A549 (cell line): ENCODE measurements around the gene IRF1. TPM values are rescaled to one million over a fixed set of nuclear protein-coding genes. Genes with fewer than 3 reads are reported as not detected.

Experiments used
- ATAC-seq, 2 experiments: fragments of 200-7000 bp in 1 of 2; fragments of >200 bp in 1 of 2; cut with Nextera tagmentation in 1 of 2; cut with Tn5 transposase in 1 of 2; 3 replicates each; pipeline versions ENCODE4 v1.8.0 to v1.9.1; 2018 to 2020; ENCODE audit warnings: mild to moderate bottlenecking in 1 of 2, moderate library complexity in 1 of 2
- CTCF ChIA-PET: fragments of 300-600 bp; sonication (Branson Sonifier 250); formaldehyde crosslinking; extraction: SDS; loops from one replicate; lab custom pipeline; 2021; ENCODE audit warnings: antibody characterized with exemption, inconsistent platforms; lab: Yijun Ruan, JAX
- POLR2A ChIA-PET: fragments of 350-600 bp; formaldehyde crosslinking; extraction: SDS; loops from one replicate; lab custom pipeline; 2021; ENCODE audit warnings: antibody characterized with exemption, inconsistent platforms; lab: Yijun Ruan, JAX
- DNase-seq, 2 experiments: peaks; one replicate each; pipeline versions ENCODE4 v3.0.0 to v3.0.0-alpha.2; 2011 to 2016; ENCODE audit warnings: low read depth in 1 of 2, low spot score in 1 of 2
- FAIRE-seq: peaks from 2 replicates; lab custom pipeline; 2011; peaks lifted over from hg19 to GRCh38; lab: Jason Lieb, UNC
- H3K27ac ChIP-seq, 2 experiments: fragments of >200 bp; sonication (Bioruptor Twin); formaldehyde crosslinking; 3 replicates each; pipeline ENCODE4 v1.5.1; 2016 to 2017
- H3K4me1 ChIP-seq: fragments of >200 bp; sonication (Bioruptor Twin); formaldehyde crosslinking; 3 replicates; pipeline ENCODE4 v1.6.1; 2016
- H3K4me2 ChIP-seq: fragments of >200 bp; sonication (Bioruptor Twin); formaldehyde crosslinking; 3 replicates; pipeline ENCODE4 v1.6.1; 2016
- H3K4me3 ChIP-seq: fragments of >200 bp; sonication (Bioruptor Twin); formaldehyde crosslinking; 3 replicates; pipeline ENCODE4 v1.5.1; 2016
- H3K9me3 ChIP-seq: fragments of >200 bp; sonication (Bioruptor Twin); formaldehyde crosslinking; 3 replicates; pipeline ENCODE4 v1.6.1; 2016
- CBX2 ChIP-seq: fragments of 200-600 bp; sonication (generic); IDR thresholded peaks from 2 replicates; pipeline ENCODE4 v1.6.1; 2016; ENCODE audit warnings: low read depth, mild to moderate bottlenecking, borderline replicate concordance
- CEBPB ChIP-seq, 2 experiments: fragments of >200 bp in 1 of 2; sonication (Bioruptor Twin) in 1 of 2; formaldehyde crosslinking in 1 of 2; IDR thresholded peaks; 2 replicates each; pipeline ENCODE4 v1.6.1; 2012 to 2016
- CHD2 ChIP-seq: fragments of 150-350 bp; IDR thresholded peaks from 2 replicates; pipeline ENCODE4 v1.6.1; 2014; ENCODE audit warnings: low read length; ENCODE audit not compliant: partially characterized antibody
- EHMT2 ChIP-seq: fragments of 200-600 bp; sonication (generic); IDR thresholded peaks from 2 replicates; pipeline ENCODE4 v1.6.1; 2016; ENCODE audit warnings: antibody characterized with exemption, low read depth, mild to moderate bottlenecking, moderate library complexity
- EP300 ChIP-seq, 2 experiments: fragments of >200 bp; sonication (Bioruptor Twin); formaldehyde crosslinking; IDR thresholded peaks; 2 replicates in 1 of 2; 3 replicates in 1 of 2; pipeline ENCODE4 v1.6.1; 2016 to 2017
- ESRRA ChIP-seq: fragments of 150-350 bp; IDR thresholded peaks from 2 replicates; pipeline ENCODE4 v1.6.1; 2014; ENCODE audit warnings: mild to moderate bottlenecking, low read length, borderline replicate concordance
- FOSB ChIP-seq: fragments of 250-450 bp; sonication (Bioruptor Pico); IDR thresholded peaks from 2 replicates; pipeline ENCODE4 v1.5.0; 2020; ENCODE audit warnings: mild to moderate bottlenecking, moderate library complexity
- FOSL2 ChIP-seq, 2 experiments: fragments of 450-650 bp in 1 of 2; fragments of >200 bp in 1 of 2; sonication (Bioruptor Twin) in 1 of 2; formaldehyde crosslinking; IDR thresholded peaks; 2 replicates each; pipeline versions ENCODE4 v1.5.0 to v1.6.1; 2016 to 2020; ENCODE audit warnings: mild to moderate bottlenecking in 1 of 2, moderate library complexity in 1 of 2
- HOXA7 ChIP-seq: fragments of 250-450 bp; sonication (Bioruptor Pico); IDR thresholded peaks from 2 replicates; pipeline ENCODE4 v1.5.0; 2020; ENCODE audit warnings: mild to moderate bottlenecking, moderate library complexity
- JUN ChIP-seq, 2 experiments: fragments of >200 bp; sonication (Bioruptor Twin); formaldehyde crosslinking; IDR thresholded peaks; 2 replicates in 1 of 2; 3 replicates in 1 of 2; pipeline ENCODE4 v1.6.1; 2016 to 2017
- JUNB ChIP-seq: fragments of >200 bp; sonication (Bioruptor Twin); formaldehyde crosslinking; IDR thresholded peaks from 2 replicates; pipeline ENCODE4 v1.6.1; 2016
- KDM1A ChIP-seq: fragments of 200-600 bp; sonication (generic); IDR thresholded peaks from 2 replicates; pipeline ENCODE4 v1.6.1; 2016; ENCODE audit warnings: low read depth, mild to moderate bottlenecking
- MAFK ChIP-seq: fragments of 450-650 bp; IDR thresholded peaks from 2 replicates; pipeline ENCODE4 v1.6.1; 2014; ENCODE audit not compliant: partially characterized antibody
- NFE2L2 ChIP-seq: fragments of 150-350 bp; conservative IDR thresholded peaks from 2 replicates; pipeline ENCODE4 v1.6.1; 2014; ENCODE audit warnings: low read length
- NPAS2 ChIP-seq: fragments of 250-450 bp; sonication (Bioruptor Pico); IDR thresholded peaks from 2 replicates; pipeline ENCODE4 v1.8.0; 2022; ENCODE audit warnings: mild to moderate bottlenecking, moderate library complexity, borderline replicate concordance
- PHF8 ChIP-seq: fragments of 200-600 bp; sonication (generic); IDR thresholded peaks from 2 replicates; pipeline ENCODE4 v1.6.1; 2016; ENCODE audit warnings: low read depth, mild to moderate bottlenecking, antibody characterized with exemption, moderate library complexity, borderline replicate concordance
- POLR2A ChIP-seq: IDR thresholded peaks from 2 replicates; pipeline ENCODE4 v1.6.1; 2012; ENCODE audit warnings: mild to moderate bottlenecking, low read length
- POLR2AphosphoS2 ChIP-seq: conservative IDR thresholded peaks from 2 replicates; pipeline ENCODE4 v1.6.1; 2012; ENCODE audit warnings: low read length, improper control_type of control experiment, inconsistent platforms
- RCOR1 ChIP-seq: fragments of 150-350 bp; IDR thresholded peaks from 2 replicates; pipeline ENCODE4 v1.6.1; 2014; ENCODE audit warnings: antibody characterized with exemption, low read length, low read depth
- RFX5 ChIP-seq: fragments of 450-650 bp; IDR thresholded peaks from 2 replicates; pipeline ENCODE4 v1.7.1; 2014; ENCODE audit warnings: antibody characterized with exemption, mild to moderate bottlenecking, moderate library complexity
- SMC3 ChIP-seq: fragments of >200 bp; sonication (Bioruptor Twin); formaldehyde crosslinking; IDR thresholded peaks from 3 replicates; pipeline ENCODE4 v1.6.1; 2018; ENCODE audit warnings: inconsistent platforms
- TFCP2L1 ChIP-seq: fragments of 250-450 bp; sonication (Bioruptor Pico); IDR thresholded peaks from 2 replicates; pipeline ENCODE4 v1.5.0; 2021; ENCODE audit warnings: mild to moderate bottlenecking
- TP53 ChIP-seq: fragments of 250-450 bp; sonication (Bioruptor Pico); IDR thresholded peaks from 2 replicates; pipeline ENCODE4 v1.5.0; 2021; ENCODE audit warnings: mild to moderate bottlenecking, moderate library complexity
- ZC3H11A ChIP-seq: fragments of 450-650 bp; IDR thresholded peaks from 2 replicates; pipeline ENCODE4 v1.6.1; 2014; ENCODE audit warnings: antibody characterized with exemption, mild to moderate bottlenecking
- ZFP36 ChIP-seq: fragments of 450-650 bp; IDR thresholded peaks from 2 replicates; pipeline ENCODE4 v1.6.1; 2014; ENCODE audit warnings: borderline replicate concordance; ENCODE audit not compliant: partially characterized antibody
- ZNF302 ChIP-seq: fragments of 250-450 bp; sonication (Bioruptor Pico); IDR thresholded peaks from 2 replicates; pipeline ENCODE4 v1.9.0; 2021; ENCODE audit warnings: inconsistent platforms, mild to moderate bottlenecking, moderate library complexity
- ZSCAN20 ChIP-seq: fragments of 250-450 bp; sonication (Bioruptor Pico); IDR thresholded peaks from 2 replicates; pipeline ENCODE4 v1.8.0; 2022; ENCODE audit warnings: mild to moderate bottlenecking, moderate library complexity
- WGBS: methylation state at CpG from one replicate; pipeline ENCODE4 v1.1.6; 2017; ENCODE audit errors: missing lambda C conversion rate; 5-methylcytosine and 5-hydroxymethylcytosine counted together
- polyA plus RNA-seq, 4 experiments: library from polyadenylated mRNA; depleted of rRNA in 3 of 4; stranded (reverse); fragments of >200 nt; fragmentation: RNase III in 1 of 4; extraction: RNeasy Plus Mini Kit Qiagen cat#74134 plus additional on column Dnase treatment in 1 of 4; gene quantifications; 2 replicates in 3 of 4; 3 replicates in 1 of 4; pipeline ENCODE4 v1.2.3, GENCODE V29; 2011 to 2017
- TF ChIP-seq, protein P1 (sequence below): fragments of 250-450 bp; sonication (Bioruptor Pico); IDR thresholded peaks from 2 replicates; pipeline ENCODE4 v1.5.0; 2020; ENCODE audit warnings: low read depth, mild to moderate bottlenecking, moderate library complexity
- TF ChIP-seq, protein P2 (sequence below): IDR thresholded peaks from 2 replicates; pipeline ENCODE4 v1.6.1; 2012
- TF ChIP-seq, protein P3 (sequence below): fragments of >200 bp; sonication (Bioruptor Twin); formaldehyde crosslinking; IDR thresholded peaks from 3 replicates; pipeline ENCODE4 v1.5.1; 2016
- TF ChIP-seq, protein P4 (sequence below): IDR thresholded peaks from 2 replicates; pipeline ENCODE4 v1.6.1; 2012

The IRF1 gene
- polyA plus RNA-seq, 2 of the 4 experiments (the other 2 are of a cell fraction) = 10.9 to 13.3 TPM

DNA sequence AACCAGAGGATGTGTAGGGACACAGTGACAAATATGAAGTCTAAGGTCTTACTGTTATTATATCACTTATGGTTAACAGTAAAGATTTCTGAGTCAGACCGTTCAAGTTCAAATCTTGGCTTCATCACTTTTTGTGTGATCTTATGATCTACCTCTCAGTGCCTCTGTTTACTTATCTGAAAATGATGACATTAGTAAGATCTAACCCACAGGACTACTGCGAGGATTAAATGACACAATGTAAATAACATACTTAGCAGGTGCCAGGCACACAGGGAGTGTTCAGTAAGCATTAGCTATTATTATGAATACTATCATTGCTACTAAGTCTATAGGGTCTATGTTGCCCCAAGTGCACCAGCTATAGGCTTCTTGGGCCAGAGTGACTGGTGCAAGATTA lies 2.0 kb downstream of the IRF1 start:
- TF ChIP-seq, protein P1, sequence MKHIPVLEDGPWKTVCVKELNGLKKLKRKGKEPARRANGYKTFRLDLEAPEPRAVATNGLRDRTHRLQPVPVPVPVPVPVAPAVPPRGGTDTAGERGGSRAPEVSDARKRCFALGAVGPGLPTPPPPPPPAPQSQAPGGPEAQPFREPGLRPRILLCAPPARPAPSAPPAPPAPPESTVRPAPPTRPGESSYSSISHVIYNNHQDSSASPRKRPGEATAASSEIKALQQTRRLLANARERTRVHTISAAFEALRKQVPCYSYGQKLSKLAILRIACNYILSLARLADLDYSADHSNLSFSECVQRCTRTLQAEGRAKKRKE (CRISPR knock-in tag) = no peak
- TF ChIP-seq FOSB (CRISPR knock-in tag) (no peak), FOSL2 (IDR thresholded peaks at IDR 0.05) (no peak), FOSL2 (CRISPR knock-in tag; IDR thresholded peaks at IDR 0.05) (no peak), POLR2A (no peak), TP53 (no peak), NFE2L2 (no peak), HOXA7 (CRISPR knock-in tag) (no peak), CBX2 (no peak), PHF8 (no peak), ZSCAN20 (no peak), EP300 (IDR thresholded peaks at IDR 0.05) (no peak), MAFK (no peak), KDM1A (no peak), TFCP2L1 (CRISPR knock-in tag) (no peak)
- TF ChIP-seq, protein P2, sequence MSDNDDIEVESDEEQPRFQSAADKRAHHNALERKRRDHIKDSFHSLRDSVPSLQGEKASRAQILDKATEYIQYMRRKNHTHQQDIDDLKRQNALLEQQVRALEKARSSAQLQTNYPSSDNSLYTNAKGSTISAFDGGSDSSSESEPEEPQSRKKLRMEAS = no peak
- TF ChIP-seq, protein P3, sequence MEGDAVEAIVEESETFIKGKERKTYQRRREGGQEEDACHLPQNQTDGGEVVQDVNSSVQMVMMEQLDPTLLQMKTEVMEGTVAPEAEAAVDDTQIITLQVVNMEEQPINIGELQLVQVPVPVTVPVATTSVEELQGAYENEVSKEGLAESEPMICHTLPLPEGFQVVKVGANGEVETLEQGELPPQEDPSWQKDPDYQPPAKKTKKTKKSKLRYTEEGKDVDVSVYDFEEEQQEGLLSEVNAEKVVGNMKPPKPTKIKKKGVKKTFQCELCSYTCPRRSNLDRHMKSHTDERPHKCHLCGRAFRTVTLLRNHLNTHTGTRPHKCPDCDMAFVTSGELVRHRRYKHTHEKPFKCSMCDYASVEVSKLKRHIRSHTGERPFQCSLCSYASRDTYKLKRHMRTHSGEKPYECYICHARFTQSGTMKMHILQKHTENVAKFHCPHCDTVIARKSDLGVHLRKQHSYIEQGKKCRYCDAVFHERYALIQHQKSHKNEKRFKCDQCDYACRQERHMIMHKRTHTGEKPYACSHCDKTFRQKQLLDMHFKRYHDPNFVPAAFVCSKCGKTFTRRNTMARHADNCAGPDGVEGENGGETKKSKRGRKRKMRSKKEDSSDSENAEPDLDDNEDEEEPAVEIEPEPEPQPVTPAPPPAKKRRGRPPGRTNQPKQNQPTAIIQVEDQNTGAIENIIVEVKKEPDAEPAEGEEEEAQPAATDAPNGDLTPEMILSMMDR = no peak
- TF ChIP-seq, protein P4, sequence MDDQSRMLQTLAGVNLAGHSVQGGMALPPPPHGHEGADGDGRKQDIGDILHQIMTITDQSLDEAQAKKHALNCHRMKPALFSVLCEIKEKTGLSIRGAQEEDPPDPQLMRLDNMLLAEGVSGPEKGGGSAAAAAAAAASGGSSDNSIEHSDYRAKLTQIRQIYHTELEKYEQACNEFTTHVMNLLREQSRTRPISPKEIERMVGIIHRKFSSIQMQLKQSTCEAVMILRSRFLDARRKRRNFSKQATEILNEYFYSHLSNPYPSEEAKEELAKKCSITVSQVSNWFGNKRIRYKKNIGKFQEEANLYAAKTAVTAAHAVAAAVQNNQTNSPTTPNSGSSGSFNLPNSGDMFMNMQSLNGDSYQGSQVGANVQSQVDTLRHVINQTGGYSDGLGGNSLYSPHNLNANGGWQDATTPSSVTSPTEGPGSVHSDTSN = no peak
- DNase-seq (no peak), FAIRE-seq (no peak), ATAC-seq (no peak)
- no peak overlapping the region for H3K4me3 ChIP-seq
- no peaks in the 10 kb centered on the region for H3K9me3 ChIP-seq
- WGBS = 57% methylated on average over 2 of the region's 2 CpGs
- POLR2A ChIA-PET = interaction anchor here (0.7 kb wide), 1 partner anchor 9 kb away, joined by 4 read pairs; no protein-coding TSS in a partner anchor
- no peak overlapping the region for H3K27ac ChIP-seq
- CTCF ChIA-PET = interaction anchor here (1.2 to 4.8 kb wide), 9 partner anchors 12 to 104 kb away, joined by 3 to 30 read pairs (median 9); no protein-coding TSS in a partner anchor
- H3K4me1 ChIP-seq = peaks cover 22% of the 10 kb centered on the region
- H3K4me2 ChIP-seq = peak overlapping the region; percentile 94

DNA sequence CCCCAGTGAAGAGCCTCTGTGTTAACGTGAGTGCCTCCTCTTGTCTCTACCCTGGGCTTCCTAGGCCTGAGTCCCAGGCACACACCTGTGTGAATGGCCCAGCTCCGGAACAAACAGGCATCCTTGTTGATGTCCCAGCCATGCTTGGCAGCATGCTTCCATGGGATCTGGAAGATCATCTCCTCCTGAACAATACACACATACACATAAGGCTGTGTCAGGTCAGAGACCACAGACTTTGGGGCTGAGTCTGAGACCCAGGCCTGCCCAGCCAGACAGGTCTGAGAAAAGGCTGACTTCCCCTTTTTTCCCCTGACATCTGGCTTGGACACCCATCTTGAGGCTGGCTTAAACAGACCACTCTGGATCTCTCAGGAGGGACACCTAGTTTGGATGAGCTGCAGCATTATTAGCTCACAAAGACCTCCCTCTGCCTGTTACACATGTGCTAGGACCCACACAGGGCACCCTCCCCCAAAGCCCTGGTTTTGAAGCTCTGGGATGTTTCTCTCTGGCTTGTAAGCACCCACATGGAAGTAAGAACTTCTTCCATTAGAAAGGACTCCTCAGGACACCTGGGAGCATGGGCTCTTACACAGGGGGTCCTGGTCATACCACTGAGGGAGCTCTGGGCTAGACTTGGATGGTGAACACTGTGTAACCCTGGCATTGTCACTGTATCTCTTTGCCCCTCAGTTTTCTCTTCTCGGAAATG lies 2.6 kb downstream of the IRF1 start:
- FAIRE-seq (no peak), ATAC-seq (no peak), DNase-seq (no peak)
- ChIA-PET POLR2A (interaction anchor here (0.6 to 0.7 kb wide), 2 partner anchors 8 kb away, joined by 4 read pairs; no protein-coding TSS in a partner anchor), CTCF (interaction anchor here (1.2 to 4.8 kb wide), 10 partner anchors 12 to 425 kb away, joined by 3 to 30 read pairs (median 8); no protein-coding TSS in a partner anchor)
- no peak overlapping the region for H3K4me3 ChIP-seq
- peaks cover 22% of the 10 kb centered on the region for H3K4me1 ChIP-seq
- H3K27ac ChIP-seq = no peak overlapping the region
- no peaks in the 10 kb centered on the region for H3K9me3 ChIP-seq
- no peak overlapping the region for H3K4me2 ChIP-seq
- WGBS = 97% methylated on average over 3 of the region's 3 CpGs
- TF ChIP-seq NPAS2 (CRISPR knock-in tag) (no peak), ZC3H11A (no peak), CHD2 (no peak)

DNA sequence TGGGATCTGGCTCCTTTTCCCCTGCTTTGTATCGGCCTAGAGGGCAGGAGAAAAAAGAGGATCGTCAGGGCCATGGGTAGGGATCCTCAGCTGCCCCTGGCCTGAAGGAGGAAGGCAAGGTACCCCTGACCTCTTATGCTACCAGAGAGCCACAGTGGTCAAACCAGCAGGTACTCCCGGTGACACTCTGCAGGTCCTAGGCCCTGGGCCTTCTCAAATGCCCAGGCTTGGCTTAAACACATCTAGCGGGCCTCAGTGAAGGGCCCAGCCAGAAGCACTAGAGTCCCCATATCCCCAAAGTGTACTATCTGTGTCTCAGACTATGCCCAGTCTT lies 3.5 kb downstream of the IRF1 start:
- no peak for ATAC-seq
- FAIRE-seq = no peak
- no peak for TF ChIP-seq SMC3
- TF ChIP-seq, protein P2 = no peak
- TF ChIP-seq RCOR1 = no peak
- TF ChIP-seq ZFP36 = no peak
- no peak for TF ChIP-seq CEBPB (IDR thresholded peaks at IDR 0.05)
- no peak for TF ChIP-seq RFX5
- TF ChIP-seq JUN (IDR thresholded peaks at IDR 0.05) = no peak
- TF ChIP-seq TP53 = no peak
- TF ChIP-seq MAFK = no peak
- TF ChIP-seq FOSL2 (IDR thresholded peaks at IDR 0.05) = no peak
- no peak for TF ChIP-seq FOSL2 (CRISPR knock-in tag; IDR thresholded peaks at IDR 0.05)
- TF ChIP-seq KDM1A = no peak
- no peak for TF ChIP-seq JUNB
- no peak for TF ChIP-seq EHMT2
- TF ChIP-seq NPAS2 (CRISPR knock-in tag) = no peak
- no peak for TF ChIP-seq ESRRA
- TF ChIP-seq POLR2AphosphoS2 = no peak
- TF ChIP-seq PHF8 = no peak
- no peak for TF ChIP-seq ZNF302 (CRISPR knock-in tag)

More for the DNA sequence above, 3.5 kb downstream of the IRF1 start:
- POLR2A ChIA-PET = interaction anchor here (0.6 kb wide), 1 partner anchor 9 kb away, joined by 4 read pairs; no protein-coding TSS in a partner anchor
- H3K4me2 ChIP-seq = no peak overlapping the region
- H3K9me3 ChIP-seq = no peaks in the 10 kb centered on the region
- H3K4me1 ChIP-seq = peaks cover 22% of the 10 kb centered on the region
- 100% methylated on average over 3 of the region's 4 CpGs for WGBS
- CTCF ChIA-PET = interaction anchor here (1.3 to 4.2 kb wide), 5 partner anchors 14 to 424 kb away, joined by 3 to 11 read pairs (median 6); no protein-coding TSS in a partner anchor
- no peak for DNase-seq
- H3K27ac ChIP-seq = no peak overlapping the region
- no peak overlapping the region for H3K4me3 ChIP-seq
